Brain pericyte (primary cell): ENCODE measurements around the gene HEATR5A.
A peak's percentile ranks its signal among the peaks of the same experiment; 100 is the strongest.
"Not testable (repeated sequence)": the region's sequence is repeated elsewhere in the genome, so short reads cannot be mapped to it uniquely, and the experiment has no call there.

ENCODE experiments used
- DNase-seq: peaks from one replicate; pipeline ENCODE4 v3.0.0-alpha.2; 2012; ENCODE audit warnings: low read depth, low spot score

HEATR5A gene

DNA sequence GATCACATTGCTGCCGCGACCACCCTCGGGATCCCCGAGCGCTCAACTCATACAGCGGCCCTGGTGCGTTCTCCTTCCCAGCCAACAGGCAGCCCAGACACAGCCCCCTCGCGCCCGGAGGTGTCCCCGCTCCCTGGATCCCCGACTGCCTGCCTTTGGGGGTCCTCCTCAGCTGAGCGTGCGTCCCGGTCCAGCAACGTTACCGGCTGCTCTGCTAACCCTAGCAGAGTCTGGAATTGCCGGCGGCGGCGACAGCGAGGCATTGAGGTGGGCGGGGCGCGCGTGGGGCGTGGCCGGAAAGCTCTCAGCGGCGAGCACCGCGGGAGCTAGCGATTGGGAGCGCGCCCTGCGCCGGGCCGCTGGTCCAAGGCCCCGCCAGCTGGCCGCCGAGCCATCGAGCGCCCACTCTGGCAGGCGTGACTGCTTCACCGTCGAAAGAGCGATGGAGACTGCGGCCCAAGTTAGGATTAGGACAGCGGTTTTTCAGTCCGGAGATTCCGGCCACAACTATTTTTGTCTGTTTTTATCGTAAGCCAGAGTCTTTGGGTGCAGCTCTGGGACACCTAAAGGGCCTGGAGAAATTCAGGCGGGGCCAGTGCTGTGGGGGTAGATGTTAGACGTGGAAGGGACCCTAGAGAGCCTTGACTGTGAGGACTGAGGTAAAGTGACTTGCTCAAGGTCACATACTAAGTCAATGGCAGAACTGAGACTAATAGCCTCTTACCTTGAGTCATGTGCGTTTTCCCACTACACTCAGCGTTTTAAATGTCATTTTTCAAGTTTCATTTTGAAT, at the start of gene HEATR5A:
TSS of gene HEATR5A (minus strand) at position 232 of the 793 bp plus-strand sequence. CDS start 17,575 bp downstream, outside the sequence.
- DNase-seq = peak; percentile 83

DNA sequence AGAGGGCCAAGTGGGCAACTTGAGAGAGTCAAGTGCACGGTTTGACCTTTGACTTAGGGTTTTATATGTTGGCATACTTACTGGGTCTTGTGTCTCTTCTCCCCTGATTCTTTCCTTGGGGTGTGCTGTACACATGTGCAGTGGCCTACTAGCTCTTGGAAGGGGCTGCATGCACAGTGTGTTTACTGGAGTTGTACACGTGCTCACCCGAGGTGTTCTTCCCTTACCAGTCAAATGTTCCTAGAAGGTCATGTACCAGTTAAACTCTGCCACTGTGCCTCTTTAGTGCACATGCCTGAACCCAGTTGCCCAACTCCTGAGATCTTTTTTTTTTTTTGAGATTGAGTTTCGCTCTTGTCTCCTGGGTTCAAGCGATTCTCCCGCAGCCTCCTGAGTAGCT, 46.2 kb upstream of the HEATR5A start:
- no peak for DNase-seq

- no peak for DNase-seq
These were observed 44.8 kb upstream of the HEATR5A start for GRCh38 chr14:31465111-31465510.

DNA sequence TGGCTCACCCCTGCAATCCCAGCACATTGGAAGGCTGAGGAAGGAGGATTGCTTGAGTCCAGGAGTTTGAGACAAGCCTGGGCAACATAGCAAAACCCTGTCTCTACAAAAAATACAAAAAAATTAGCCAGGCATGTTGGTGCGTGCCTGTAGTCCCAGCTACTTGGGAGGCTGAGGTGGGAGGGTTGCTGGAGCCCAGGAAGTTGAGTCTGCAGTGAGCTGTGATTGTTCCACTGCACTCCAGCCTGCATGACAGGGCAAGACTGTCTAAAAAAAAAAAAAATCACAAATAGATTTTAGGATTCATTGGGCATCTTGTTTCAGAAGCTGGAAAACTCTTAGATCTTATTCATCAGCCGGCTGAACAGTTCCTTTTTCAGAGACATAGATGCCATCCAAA, 42.1 kb upstream of the HEATR5A start:
- DNase-seq = not testable (repeated sequence)

GRCh38 chr14:31461545-31461944, 41.2 kb upstream of the HEATR5A start:
- no peak for DNase-seq

- DNase-seq = no peak
These were observed 37.6 kb upstream of the HEATR5A start for GRCh38 chr14:31457665-31458659.

- peak; percentile 72 for DNase-seq
These were observed 36.7 kb upstream of the HEATR5A start, which contains the start of gene DTD2 for GRCh38 chr14:31456841-31457664. TSS of gene DTD2 (minus strand) at chr14:31457506. CDS start at chr14:31457393, 113 bp downstream.

- DNase-seq = no peak
These were observed 29.7 kb upstream of the HEATR5A start for GRCh38 chr14:31449971-31450610.

- no peak for DNase-seq
These were observed 28.8 kb upstream of the HEATR5A start for GRCh38 chr14:31449136-31449535.

DNA sequence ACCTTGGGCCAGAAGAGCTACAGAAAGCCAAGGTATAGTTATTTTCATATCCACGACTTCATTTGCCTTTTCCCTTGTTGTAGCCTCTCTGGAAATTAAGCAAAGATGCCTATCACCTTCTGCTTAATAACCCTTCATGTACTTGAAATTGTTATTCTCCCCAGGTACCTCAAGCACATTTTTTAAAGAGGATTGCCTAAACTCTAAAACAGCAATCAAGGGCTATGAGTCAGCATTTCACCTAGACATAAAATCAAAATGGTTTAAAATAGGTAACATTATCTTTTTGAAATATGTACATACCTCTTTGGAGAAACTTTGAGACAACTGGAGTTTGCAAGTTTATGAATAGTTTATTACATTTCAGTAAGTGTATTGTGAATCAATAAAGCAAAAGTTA, 25.4 kb upstream of the HEATR5A start:
- DNase-seq = no peak

GRCh38 chr14:31442284-31442683, 21.9 kb upstream of the HEATR5A start:
- DNase-seq = no peak

- DNase-seq = no peak
These were observed 21.1 kb upstream of the HEATR5A start for GRCh38 chr14:31441273-31442111.

GRCh38 chr14:31440280-31440679, 19.9 kb upstream of the HEATR5A start:
- no peak for DNase-seq

DNA sequence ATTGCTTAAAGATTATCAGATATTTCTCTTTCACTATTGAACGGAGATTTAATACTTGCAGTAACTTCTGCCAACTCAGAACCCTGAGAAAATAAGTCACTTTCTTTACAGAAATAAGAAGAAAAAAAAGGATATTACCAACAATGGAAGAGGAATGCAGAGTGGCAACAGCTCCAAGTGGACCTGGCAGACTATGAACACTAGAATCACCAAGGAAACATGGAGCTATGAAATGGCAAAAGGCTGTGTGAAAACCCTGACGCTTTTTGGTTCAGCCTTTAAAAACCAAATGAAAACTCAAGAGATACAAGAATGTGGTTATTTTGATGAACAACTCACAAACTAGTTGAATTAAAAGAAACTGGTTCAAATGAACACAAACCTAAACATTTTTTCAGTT, 19.2 kb upstream of the HEATR5A start:
- DNase-seq = no peak

DNA sequence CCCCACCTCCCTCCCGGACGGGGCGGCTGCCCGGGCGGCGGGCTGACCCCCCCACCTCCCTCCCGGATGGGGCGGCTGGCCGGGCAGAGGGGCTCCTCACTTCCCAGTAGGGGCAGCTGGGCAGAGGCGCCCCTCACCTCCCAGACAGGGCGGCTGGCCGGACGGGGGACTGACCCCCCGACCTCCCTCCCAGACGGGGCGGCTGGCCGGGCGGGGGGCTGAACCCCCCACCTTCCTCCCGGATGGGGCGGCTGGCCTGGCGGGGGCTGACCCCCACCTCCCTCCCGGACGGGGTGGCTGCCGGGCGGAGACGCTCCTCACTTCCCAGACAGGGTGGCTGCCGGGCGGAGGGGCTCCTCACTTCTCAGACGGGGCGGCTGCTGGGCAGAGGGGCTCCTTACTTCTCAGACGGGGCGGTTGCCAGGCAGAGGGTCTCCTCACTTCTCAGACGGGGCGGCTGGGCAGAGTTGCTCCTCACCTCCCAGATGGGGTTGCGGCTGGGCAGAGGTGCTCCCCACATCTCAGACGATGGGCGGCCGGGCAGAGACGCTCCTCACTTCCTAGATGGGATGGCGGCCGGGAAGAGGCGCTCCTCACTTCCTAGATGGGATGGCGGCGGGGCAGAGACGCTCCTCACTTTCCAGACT, 16.8 kb upstream of the HEATR5A start:
- DNase-seq = not testable (repeated sequence)

DNA sequence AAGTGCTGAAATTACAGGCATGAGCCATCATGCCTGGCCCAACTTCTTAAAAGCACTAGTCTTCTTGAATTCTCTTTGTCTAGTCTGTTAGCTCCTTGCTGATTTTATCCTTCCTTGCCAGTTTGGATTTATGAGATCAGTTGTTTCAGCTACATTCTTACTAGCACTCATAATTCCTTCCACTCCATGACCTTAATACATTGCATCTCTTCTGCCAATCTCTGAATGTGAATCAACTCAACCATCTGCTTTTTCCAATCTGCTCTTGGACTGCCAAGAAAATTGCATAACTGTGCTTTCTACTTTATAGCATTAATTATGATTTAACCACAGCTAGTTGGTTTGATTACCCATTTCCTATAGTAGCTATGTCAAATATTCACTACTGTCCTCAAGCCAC, 14.9 kb upstream of the HEATR5A start:
- no peak for DNase-seq

- no peak for DNase-seq
These were observed 10.4 kb upstream of the HEATR5A start for GRCh38 chr14:31430634-31431264.

- DNase-seq = no peak
These were observed 9.4 kb upstream of the HEATR5A start for GRCh38 chr14:31429791-31430190.

- DNase-seq = no peak
These were observed 7.7 kb upstream of the HEATR5A start for GRCh38 chr14:31428011-31428410.
